ENCODE data around the gene IMP4.
A peak's percentile ranks its signal among the peaks of the same experiment; 100 is the strongest.

Gene IMP4

GRCh38 chr2:130336877-130337734, 5.6 kb upstream of the IMP4 start:
- DNase-seq, result peak; percentile 51

DNA sequence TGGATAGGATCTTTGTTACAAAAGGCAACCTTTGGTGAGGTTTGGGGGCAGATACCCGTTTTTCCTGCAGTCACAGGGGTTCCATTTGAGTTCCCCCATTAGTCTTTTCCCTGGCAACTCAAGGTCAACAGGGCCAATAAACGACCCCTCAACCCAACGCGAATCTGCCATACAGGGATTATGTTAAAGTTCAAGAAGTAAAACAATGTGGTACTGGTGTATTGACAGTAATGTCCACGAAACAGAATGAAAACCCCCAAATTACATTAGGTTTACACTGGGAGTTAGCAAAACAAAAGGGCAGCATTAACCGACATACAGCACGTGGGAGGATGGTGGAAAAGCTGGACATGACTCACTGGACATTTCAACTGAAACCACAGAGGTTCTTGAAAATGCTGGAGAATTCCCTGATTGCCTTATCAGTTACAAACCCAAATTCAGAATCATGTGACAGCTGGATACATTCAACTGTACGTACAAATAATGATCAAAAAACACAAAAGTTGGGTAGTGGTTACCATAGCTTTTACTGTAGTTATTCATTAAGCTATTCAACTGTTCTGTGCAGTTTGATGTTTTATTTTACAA, 4.9 kb upstream of the IMP4 start:
- DNase-seq, result no peak

DNA sequence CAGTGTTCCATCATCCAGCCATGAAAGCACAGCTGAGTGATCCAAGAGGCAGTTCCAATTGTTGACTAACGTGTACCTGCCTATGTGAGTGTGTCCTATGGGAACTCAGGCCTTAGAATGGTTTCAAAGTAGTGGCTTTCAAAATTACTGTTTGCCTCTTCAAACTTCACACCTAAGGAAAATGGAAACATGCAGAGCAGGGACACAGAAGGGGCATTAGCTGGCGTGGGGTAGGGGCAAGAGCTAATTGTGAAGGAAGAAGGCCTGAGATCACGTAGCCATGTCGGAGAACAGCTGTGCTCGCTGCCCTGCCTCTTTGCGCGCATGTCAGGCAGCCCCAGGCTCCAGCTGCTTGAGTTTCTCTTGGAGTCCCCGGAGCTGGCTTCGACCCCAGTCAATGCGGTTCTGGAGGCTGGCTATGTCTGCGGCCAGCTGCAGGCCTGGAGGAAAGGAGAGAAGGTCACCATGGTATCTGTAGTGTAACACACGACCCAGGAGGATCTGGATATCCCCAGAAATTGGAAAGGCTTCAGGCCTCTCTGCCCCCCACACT, 3.8 kb upstream of the IMP4 start:
- DNase-seq, result no peak

DNA sequence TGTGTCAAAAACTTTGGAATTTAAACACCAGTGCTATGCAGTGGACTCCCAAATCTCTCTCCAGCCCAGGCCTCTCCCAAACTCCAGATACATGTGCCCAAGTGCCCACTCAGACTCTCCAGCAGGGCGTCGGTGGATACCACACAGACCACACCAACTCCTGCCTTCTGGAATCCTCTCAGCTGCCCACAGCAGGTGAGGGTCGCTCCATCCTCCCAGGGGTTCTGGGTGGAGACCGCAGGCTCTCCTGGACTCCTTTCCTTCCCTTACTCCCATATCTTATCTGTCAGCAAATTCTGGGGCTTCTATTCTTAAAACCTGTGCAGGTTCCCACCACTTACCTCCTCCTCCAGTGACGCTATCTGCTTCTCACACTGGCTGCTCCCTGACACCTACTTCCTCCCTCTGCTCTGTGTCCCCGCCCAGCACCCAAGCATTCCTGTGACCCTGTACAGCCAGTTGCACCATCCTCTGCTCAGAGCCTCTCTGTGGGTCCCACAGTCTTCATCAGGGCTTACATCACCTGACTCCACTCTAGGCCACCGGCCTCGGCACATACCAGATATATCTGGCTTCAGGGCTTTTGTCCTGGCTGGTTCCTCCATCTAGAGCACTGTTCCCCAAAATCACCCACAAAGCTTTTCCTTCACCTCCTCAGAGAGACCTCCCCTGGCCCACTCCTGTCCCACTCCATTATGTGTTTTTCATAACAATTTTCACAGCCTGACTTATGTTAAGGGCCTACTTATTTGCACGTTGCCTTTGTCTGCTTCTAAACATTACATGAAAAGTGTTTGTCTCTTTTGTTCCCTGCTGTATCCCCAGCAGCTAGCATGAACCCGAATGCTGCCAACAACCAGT, 2.6 kb upstream of the IMP4 start:
- DNase-seq, result no peak

GRCh38 chr2:130341562-130342019, 1.1 kb upstream of the IMP4 start:
- no peak for DNase-seq

DNA sequence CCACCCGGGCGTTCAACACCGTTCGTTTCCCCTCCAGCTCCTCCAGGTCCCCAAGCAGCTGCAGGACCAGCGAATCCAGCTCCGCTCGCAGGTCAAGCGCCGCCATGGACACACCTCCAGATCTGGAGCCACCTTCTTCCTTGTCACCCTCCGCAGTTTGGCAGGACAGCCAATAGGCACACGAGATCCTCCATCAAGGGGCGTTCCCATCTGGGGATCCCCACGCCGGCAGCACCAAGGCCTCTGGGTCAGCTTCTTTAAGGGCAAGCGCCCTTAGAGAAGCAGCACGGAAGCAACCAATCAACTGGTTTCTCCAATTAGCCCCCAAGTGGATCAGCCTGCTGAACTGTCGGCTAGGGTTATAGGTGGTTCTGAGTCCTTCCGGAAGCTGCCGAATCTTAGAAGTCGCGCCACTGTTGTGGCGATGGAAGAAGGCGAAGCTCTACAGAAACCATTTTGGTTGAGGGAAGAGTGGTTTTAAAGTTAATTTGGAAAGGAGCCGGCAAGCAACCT, 621 bp upstream of the IMP4 start:
- DNase-seq, result peak; percentile 77

DNA sequence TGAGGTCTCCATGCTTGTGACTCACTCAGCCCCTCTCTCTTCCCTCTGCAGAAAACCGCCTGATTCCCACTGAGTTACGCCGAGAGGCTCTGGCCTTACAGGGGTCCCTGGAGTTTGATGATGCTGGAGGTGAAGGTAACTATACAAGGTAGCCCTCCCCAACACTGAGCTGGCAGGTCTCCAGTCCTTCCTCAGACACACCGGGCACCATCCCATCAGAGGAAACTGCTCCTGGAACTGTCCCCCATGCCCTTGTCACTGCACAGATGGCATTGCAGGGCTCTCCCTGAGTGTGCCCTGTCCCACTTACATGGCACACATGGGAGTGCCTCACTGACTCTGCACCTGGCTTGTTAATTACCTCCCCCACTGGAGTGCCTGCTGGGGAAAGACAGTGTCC, 1.9 kb downstream of the IMP4 start:
- no peak for DNase-seq

DNA sequence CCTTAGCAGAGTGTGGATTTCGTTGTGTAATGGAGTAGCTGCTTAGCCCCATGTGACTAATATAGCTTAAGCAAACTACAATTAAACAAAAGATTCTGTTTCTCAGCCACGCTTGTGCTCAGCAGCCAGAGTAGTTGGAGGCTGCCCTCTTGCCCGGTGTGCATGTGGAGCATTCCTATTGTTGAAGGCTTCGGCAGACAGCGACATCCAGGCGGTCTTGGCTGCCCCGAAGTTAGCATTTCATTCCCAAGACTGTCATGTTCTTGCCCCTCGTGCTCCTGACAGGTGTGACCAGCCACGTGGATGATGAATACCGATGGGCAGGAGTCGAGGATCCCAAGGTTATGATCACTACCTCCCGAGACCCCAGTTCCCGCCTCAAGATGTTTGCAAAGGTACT, 2.4 kb downstream of the IMP4 start:
- DNase-seq, result no peak

- DNase-seq, result no peak
These were observed 2.9 kb downstream of the IMP4 start for GRCh38 chr2:130345611-130346010.

DNA sequence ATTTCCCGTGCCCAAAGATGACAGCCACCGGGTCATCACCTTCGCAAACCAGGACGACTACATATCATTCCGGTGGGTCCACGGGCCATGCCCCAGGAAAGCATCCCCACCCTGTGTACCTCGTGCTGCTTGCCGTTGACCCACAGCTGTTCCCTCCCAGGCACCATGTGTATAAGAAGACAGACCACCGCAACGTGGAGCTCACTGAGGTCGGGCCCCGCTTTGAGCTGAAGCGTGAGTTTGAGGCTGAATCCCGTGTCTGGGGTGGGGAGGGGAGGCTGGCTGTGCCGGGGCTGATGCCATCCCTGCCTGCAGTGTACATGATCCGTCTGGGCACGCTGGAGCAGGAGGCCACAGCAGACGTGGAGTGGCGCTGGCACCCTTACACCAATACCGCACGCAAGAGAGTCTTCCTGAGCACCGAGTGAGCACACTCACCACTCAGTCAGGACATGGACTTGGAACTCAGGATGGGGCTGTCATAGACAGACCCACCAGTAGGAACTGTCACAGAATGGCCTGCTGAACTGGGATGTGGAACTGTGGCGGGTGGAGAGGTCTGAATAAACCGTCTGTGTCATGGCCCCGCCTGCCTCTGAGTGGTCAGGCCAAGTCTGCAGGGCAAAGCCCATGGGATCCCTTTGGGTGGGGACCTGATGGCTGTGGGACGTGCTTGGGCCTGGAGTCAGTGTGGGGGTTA, 3.5 kb downstream of the IMP4 start:
- DNase-seq, result no peak

DNA sequence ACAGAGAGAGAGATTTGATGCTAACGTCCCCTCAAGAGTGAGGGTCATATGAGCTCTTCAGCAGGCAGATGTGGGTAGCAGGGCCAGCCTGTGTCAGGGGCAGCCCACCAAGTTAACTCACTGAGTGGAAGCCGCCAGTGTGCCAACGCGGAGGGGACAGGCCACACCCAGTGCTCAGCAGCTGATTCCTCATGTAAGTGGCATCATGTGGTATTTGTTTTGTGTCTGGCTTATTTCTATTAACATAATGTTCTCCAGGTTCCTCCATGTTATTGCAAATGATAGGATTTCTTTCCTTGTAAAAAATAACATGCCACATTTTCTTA, 4.0 kb downstream of the IMP4 start:
- DNase-seq, result no peak

GRCh38 chr2:130347220-130347925, 4.7 kb downstream of the IMP4 start:
- no peak for DNase-seq

- DNase-seq, result no peak
These were observed 6.5 kb downstream of the IMP4 start for GRCh38 chr2:130349174-130349573.

DNA sequence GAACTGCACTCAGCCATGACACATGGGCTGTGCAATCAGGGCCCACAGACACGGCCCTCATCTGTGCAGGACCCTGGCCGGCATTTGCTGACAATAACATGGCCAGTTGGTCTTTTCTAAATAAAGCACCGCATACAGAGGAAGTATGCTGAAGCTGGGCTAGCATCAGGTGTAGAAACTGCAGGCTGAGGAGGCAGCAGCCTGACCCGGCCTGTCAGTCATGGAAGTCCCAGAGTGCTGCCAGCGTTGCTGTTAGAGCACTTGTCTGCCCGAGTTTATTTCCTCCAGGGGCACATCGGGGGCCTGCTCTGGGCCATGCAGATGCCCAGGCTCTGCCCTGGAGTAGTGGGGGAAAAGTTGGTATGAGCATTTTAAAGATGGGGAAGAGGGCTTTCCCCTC, 9.0 kb downstream of the IMP4 start:
- DNase-seq, result no peak

DNA sequence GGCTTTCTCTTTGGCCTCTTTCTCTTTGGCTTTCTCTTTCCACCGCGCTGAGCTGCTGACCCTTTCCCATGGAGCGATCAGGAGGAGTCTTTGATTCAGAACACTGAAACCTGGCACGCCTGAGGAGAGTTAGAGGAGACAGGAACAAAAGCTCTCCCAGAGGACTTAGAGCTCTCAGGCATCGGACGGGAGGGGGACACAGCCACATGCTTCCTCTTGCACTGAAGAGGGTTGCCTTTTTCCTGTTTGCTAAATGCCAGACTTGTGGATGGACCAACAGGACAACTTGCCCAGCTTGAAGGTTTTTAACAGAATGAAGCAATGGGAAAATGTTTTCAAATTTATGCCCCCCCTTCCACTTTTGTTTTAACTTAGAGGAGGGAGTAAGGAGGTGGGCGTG, 9.5 kb downstream of the IMP4 start:
- DNase-seq, result no peak

DNA sequence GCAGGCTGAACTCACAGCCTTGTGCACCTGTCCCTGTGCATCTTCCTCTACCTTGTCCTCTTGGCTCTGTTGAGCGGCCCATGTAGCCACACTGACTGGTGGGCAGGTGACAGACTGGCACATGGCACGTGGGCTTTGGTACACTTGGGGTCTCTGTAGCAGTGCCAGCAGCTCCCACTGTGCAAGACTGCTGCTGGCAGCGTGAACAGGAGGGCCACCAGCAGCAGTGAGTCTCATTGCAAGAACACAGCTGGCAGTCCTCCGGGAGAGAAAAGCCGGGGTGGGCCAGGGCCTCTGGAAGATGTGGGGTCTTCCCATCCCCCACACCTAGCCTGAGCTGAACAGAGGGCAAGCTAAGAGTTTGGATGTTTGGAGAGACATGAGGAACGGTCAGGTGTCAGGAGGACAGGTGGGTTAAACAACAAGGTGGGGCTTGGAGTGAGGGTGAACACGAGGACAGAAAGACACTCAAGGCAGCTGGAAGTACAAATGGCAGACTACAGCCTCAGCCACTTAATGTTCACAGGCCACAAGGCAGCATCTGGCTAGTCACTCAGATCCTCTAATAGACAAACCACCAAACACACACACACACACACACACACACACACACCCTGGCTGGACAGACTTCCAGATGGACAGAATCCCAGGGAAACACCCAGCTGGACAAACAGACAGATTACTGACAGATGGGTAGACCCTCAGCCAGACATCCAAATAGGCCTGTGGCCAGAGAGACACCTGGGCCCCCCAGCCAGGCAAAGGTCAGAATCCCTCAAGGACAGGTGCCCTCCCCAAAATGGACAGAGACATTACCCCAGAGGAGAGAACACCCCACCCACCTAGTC, 10.8 kb downstream of the IMP4 start:
- DNase-seq, result no peak

- no peak for DNase-seq
These were observed 11.4 kb downstream of the IMP4 start for GRCh38 chr2:130354139-130354428.

- no peak for DNase-seq
These were observed 12.5 kb downstream of the IMP4 start for GRCh38 chr2:130355172-130355577.

- DNase-seq, result peak; percentile 50
These were observed 13.1 kb downstream of the IMP4 start, which contains the start of gene PTPN18 for GRCh38 chr2:130355578-130356431. PTPN18 (plus strand) TSS chr2:130356056; CDS start chr2:130356108, 52 bp downstream.

DNA sequence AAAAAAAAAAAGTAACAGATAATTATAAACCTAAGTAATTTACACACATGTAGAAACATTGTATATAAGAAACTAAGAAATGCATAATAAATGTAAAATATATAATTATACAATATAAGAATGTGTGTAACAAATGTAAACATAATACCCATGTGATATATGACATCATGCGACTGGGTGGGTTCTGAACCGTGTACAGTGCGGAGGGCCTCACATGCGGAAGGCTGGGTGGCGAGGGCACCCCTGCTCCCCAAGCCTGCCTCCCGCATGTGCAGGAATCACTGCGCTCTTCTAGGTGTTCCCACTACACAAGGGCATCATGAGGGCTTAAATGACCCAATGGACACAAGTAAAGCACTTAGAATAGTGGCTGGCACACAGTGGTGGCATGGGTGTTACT, 15.2 kb downstream of the IMP4 start:
- DNase-seq, result no peak

All from activated CD4-positive, alpha-beta T cell treated with anti-CD3 and anti-CD28 coated beads, Interleukin-2, amount 50 U/mL, for 1 hour (primary cell).